ENCODE measurements around the gene MTTP. TPM values are rescaled to one million over a fixed set of nuclear protein-coding genes. Genes with fewer than 3 reads are reported as not detected.

Gene MTTP
- total RNA-seq, 2 experiments from 2014 or later: 0.25 to 0.57 TPM

- Histone ChIP-seq H3K9me2 (ENCODE audit: insufficient read depth, low read length) (no peaks in the 10 kb centered on the region), H3K4me2 (ENCODE audit: low read length) (no peak overlapping the region), H3K27ac (ENCODE audit: low read depth, low read length, poor library complexity, severe bottlenecking) (no peak overlapping the region), H3K4me3 (ENCODE audit: low read depth, low read length, poor library complexity, severe bottlenecking) (no peak overlapping the region), H3K4me1 (ENCODE audit: insufficient read depth, low read length, poor library complexity, severe bottlenecking) (peaks cover 8% of the 10 kb centered on the region), H4K20me1 (ENCODE audit: insufficient read depth, low read length) (no peaks in the 10 kb centered on the region), H2AFZ (ENCODE audit: low read length) (no peak overlapping the region), H3K9me3 (ENCODE audit: low read length) (no peaks in the 10 kb centered on the region), H3K79me2 (ENCODE audit: insufficient read depth, low read depth, low read length) (no peaks in the 10 kb centered on the region), H3K36me3 (ENCODE audit: insufficient read depth, low read length) (no peaks in the 10 kb centered on the region)
- POLR2A ChIA-PET: interaction anchor here (1.8 kb wide), 1 partner anchor 8 kb away, joined by 7 read pairs; the partner anchor contains the start of gene TRMT10A
- TF ChIP-seq CTCF (conservative IDR thresholded peaks at IDR 0.05; ENCODE audit: low read length) (no peak), EZH2phosphoT487 (IDR thresholded peaks at IDR 0.05; ENCODE audit: borderline replicate concordance, low read depth, low read length) (no peak)
- intact Hi-C loops (cut with micrococcal nuclease; ENCODE audit: unreplicated experiment): no loop called here
- no TSS peak for BruUV-seq (replicated peaks)
- no peak for DNase-seq (ENCODE audit: low spot score)
- CTCF ChIA-PET (ENCODE audit: unreplicated experiment): no interaction called here
These were observed 2.7 kb upstream of the MTTP start for GRCh38 chr4:99571883-99572282.

GRCh38 chr4:99572527-99573240, 1.9 kb upstream of the MTTP start:
- H4K20me1 ChIP-seq (ENCODE audit: insufficient read depth, low read length): no peaks in the 10 kb centered on the region
- CTCF ChIA-PET (ENCODE audit: unreplicated experiment): no interaction called here
- POLR2A ChIA-PET: interaction anchor here (0.6 to 1.8 kb wide), 5 partner anchors 9 to 317 kb away, joined by 3 to 7 read pairs (median 4); partner anchors contain the start of gene TRMT10A

More at GRCh38 chr4:99572527-99573240, 1.9 kb upstream of the MTTP start:
- Histone ChIP-seq H2AFZ (ENCODE audit: low read length) (no peak overlapping the region), H3K9me2 (ENCODE audit: insufficient read depth, low read length) (no peaks in the 10 kb centered on the region), H3K36me3 (ENCODE audit: insufficient read depth, low read length) (no peaks in the 10 kb centered on the region), H3K4me2 (ENCODE audit: low read length) (no peak overlapping the region), H3K4me1 (ENCODE audit: insufficient read depth, low read length, poor library complexity, severe bottlenecking) (peaks cover 8% of the 10 kb centered on the region), H3K9me3 (ENCODE audit: low read length) (no peaks in the 10 kb centered on the region), H3K4me3 (ENCODE audit: low read depth, low read length, poor library complexity, severe bottlenecking) (no peak overlapping the region), H3K27ac (ENCODE audit: low read depth, low read length, poor library complexity, severe bottlenecking) (no peak overlapping the region), H3K79me2 (ENCODE audit: insufficient read depth, low read depth, low read length) (no peaks in the 10 kb centered on the region)
- intact Hi-C loops (cut with micrococcal nuclease; ENCODE audit: unreplicated experiment): no loop called here
- no TSS peak for BruUV-seq (replicated peaks)
- DNase-seq (ENCODE audit: low spot score): no peak
- no peak for TF ChIP-seq EZH2phosphoT487 (IDR thresholded peaks at IDR 0.05; ENCODE audit: borderline replicate concordance, low read depth, low read length)
- no peak for TF ChIP-seq CTCF (conservative IDR thresholded peaks at IDR 0.05; ENCODE audit: low read length)

Measured in OCI-LY7 (cell line).